Liver (tissue), 9 donors: Measurements from ENCODE around the gene COL15A1. TPM values are rescaled to one million over a fixed set of nuclear protein-coding genes. Genes with fewer than 3 reads are reported as not detected.

Source experiments
- DNase-seq: peaks from one replicate; pipeline ENCODE4 v3.0.0-alpha.2; 2017; ENCODE audit warnings: low spot score
- H3K27ac ChIP-seq, 2 donors: one replicate each; pipeline ENCODE4 v1.7.0; 2013; ENCODE audit warnings: inconsistent platforms in 2 of 2, low read length in 2 of 2, control low read depth in 1 of 2, low read depth in 1 of 2, mild to moderate bottlenecking in 1 of 2
- H3K27me3 ChIP-seq, 4 donors: one replicate each; pipeline versions ENCODE4 v1.6.1 to v1.7.0; 2013; ENCODE audit warnings: low read length in 3 of 4, inconsistent platforms in 1 of 4, mild to moderate bottlenecking in 1 of 4, moderate library complexity in 1 of 4; ENCODE audit not compliant: control insufficient read depth in 4 of 4, insufficient read depth in 4 of 4
- H3K36me3 ChIP-seq, 4 donors: one replicate each; pipeline versions ENCODE4 v1.6.1 to v1.7.0; 2013; ENCODE audit warnings: low read length in 3 of 4, mild to moderate bottlenecking in 3 of 4, low read depth in 1 of 4, moderate library complexity in 1 of 4; ENCODE audit not compliant: control insufficient read depth in 4 of 4, insufficient read depth in 3 of 4
- H3K4me1 ChIP-seq, 4 donors: one replicate each; pipeline versions ENCODE4 v1.6.1 to v1.7.0; 2013; ENCODE audit warnings: low read length in 3 of 4, mild to moderate bottlenecking in 3 of 4, moderate library complexity in 1 of 4; ENCODE audit not compliant: control insufficient read depth in 4 of 4, insufficient read depth in 4 of 4
- H3K4me3 ChIP-seq, 3 donors: one replicate each; pipeline versions ENCODE4 v1.6.1 to v1.7.0; 2013; ENCODE audit warnings: low read length in 3 of 3, control low read depth in 1 of 3, low read depth in 1 of 3, mild to moderate bottlenecking in 1 of 3
- H3K9ac ChIP-seq, 2 donors: one replicate each; pipeline ENCODE4 v1.7.0; 2013; ENCODE audit warnings: low read length in 2 of 2, mild to moderate bottlenecking in 2 of 2, moderate library complexity in 2 of 2, control low read depth in 1 of 2, low read depth in 1 of 2
- H3K9me3 ChIP-seq, 4 donors: one replicate each; pipeline versions ENCODE4 v1.6.1 to v1.7.0; 2013; ENCODE audit warnings: low read length in 3 of 4; ENCODE audit not compliant: control insufficient read depth in 4 of 4
- EGR1 ChIP-seq, 2 donors: IDR thresholded peaks; 2 replicates each; pipeline ENCODE4 v1.6.1; 2016 to 2018; ENCODE audit warnings: antibody characterized with exemption in 2 of 2, low read depth in 2 of 2
- FOXA1 ChIP-seq: IDR thresholded peaks from 2 replicates; pipeline ENCODE4 v1.6.1; 2016; ENCODE audit warnings: antibody characterized with exemption
- FOXA2 ChIP-seq: IDR thresholded peaks from 2 replicates; pipeline ENCODE4 v1.6.1; 2016; ENCODE audit warnings: antibody characterized with exemption
- GABPA ChIP-seq, 2 donors: IDR thresholded peaks in 1 of 2; conservative IDR thresholded peaks in 1 of 2; 2 replicates each; pipeline ENCODE4 v1.6.1; 2016; ENCODE audit warnings: antibody characterized with exemption in 2 of 2, mild to moderate bottlenecking in 1 of 2, moderate library complexity in 1 of 2
- HNF4A ChIP-seq, 2 donors: conservative IDR thresholded peaks; 2 replicates each; pipeline ENCODE4 v1.6.1; 2016; ENCODE audit warnings: antibody characterized with exemption in 2 of 2, mild to moderate bottlenecking in 2 of 2
- HNF4G ChIP-seq: IDR thresholded peaks from 2 replicates; pipeline ENCODE4 v1.6.1; 2016; ENCODE audit warnings: antibody characterized with exemption
- JUND ChIP-seq, 2 donors: IDR thresholded peaks; 2 replicates each; pipeline ENCODE4 v1.6.1; 2016; ENCODE audit warnings: antibody characterized with exemption in 2 of 2
- NR2F2 ChIP-seq: IDR thresholded peaks from 2 replicates; pipeline ENCODE4 v1.6.1; 2016; ENCODE audit warnings: antibody characterized with exemption
- RAD21 ChIP-seq, 2 donors: IDR thresholded peaks; 2 replicates each; pipeline ENCODE4 v1.6.1; 2016; ENCODE audit warnings: antibody characterized with exemption in 2 of 2, mild to moderate bottlenecking in 2 of 2
- RXRA ChIP-seq, 2 donors: IDR thresholded peaks; 2 replicates each; pipeline ENCODE4 v1.6.1; 2017 to 2018; ENCODE audit warnings: antibody characterized with exemption in 2 of 2, mild to moderate bottlenecking in 1 of 2
- SP1 ChIP-seq: IDR thresholded peaks from 2 replicates; pipeline ENCODE4 v1.6.1; 2018; ENCODE audit warnings: antibody characterized with exemption, mild to moderate bottlenecking
- TAF1 ChIP-seq: conservative IDR thresholded peaks from 2 replicates; pipeline ENCODE4 v1.6.1; 2016; ENCODE audit warnings: antibody characterized with exemption, mild to moderate bottlenecking
- YY1 ChIP-seq: IDR thresholded peaks from 2 replicates; pipeline ENCODE4 v1.6.1; 2016; ENCODE audit warnings: antibody characterized with exemption, mild to moderate bottlenecking
- WGBS: extraction: QIAGEN DNeasy Blood & Tissue Kit; methylation state at CpG from one replicate; pipeline ENCODE4 v1.1.7; 2013; 5-methylcytosine and 5-hydroxymethylcytosine counted together
- polyA plus RNA-seq, 2 donors: library from polyadenylated mRNA; stranded (reverse) in 1 of 2; unstranded in 1 of 2; fragments of 200-250 nt in 1 of 2; fragments of >200 nt in 1 of 2; fragmentation: Nextera tagmentation in 1 of 2; extraction: Ambion mirVana in 1 of 2; gene quantifications; one replicate each; pipeline versions ENCODE4 v1.2.1 to v1.2.3, GENCODE V29; 2013 to 2015
- total RNA-seq, 2 donors: library from RNA; depleted of rRNA; stranded (reverse); fragments of >200 nt; gene quantifications; one replicate each; pipeline ENCODE4 v1.2.3, GENCODE V29; 2014
- TF ChIP-seq, protein P1 (sequence below): IDR thresholded peaks from 2 replicates; pipeline ENCODE4 v1.6.1; 2016; ENCODE audit warnings: antibody characterized with exemption
- TF ChIP-seq, protein P2 (sequence below): IDR thresholded peaks from 2 replicates; pipeline ENCODE4 v1.6.1; 2016; ENCODE audit warnings: antibody characterized with exemption
- TF ChIP-seq, protein P3 (sequence below): IDR thresholded peaks from 2 replicates; pipeline ENCODE4 v1.6.1; 2016; ENCODE audit warnings: antibody characterized with exemption
- TF ChIP-seq, protein P4 (sequence below): fragments of 150-350 bp; IDR thresholded peaks from 2 replicates; pipeline ENCODE4 v1.5.1; 2017; ENCODE audit warnings: improper control_type of control experiment, low read depth, low read length; ENCODE audit not compliant: missing input control
- TF ChIP-seq, protein P5 (sequence below): IDR thresholded peaks from 2 replicates; pipeline ENCODE4 v1.6.1; 2016; ENCODE audit warnings: antibody characterized with exemption, mild to moderate bottlenecking
- donor health status: healthy.
- donor health status: healthy.
- donor health status: healthy.
- donor health status: healthy.
- donor health status: healthy.

The COL15A1 gene
- total and polyA plus RNA-seq, 4 donors, result 0.10 to 0.42 (median 0.24) TPM

DNA sequence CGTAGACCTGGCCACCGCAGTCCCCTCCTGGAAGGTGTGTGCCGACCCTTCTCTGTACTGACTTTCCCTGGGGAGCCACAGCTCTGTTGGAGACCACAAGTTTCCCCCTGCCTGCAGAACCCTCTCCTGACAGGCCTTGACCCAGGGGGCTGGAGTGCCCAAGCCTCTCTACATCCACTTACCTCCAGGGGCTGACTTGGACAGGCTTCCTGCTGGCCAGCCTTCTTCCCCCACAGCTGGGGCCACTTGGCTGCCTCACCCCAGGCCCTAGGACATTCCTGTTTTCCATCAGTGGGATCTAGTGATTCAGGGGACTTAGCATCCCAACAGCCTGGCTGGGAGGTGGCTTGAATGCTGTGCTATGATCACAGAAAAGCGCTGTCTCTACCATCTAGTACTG, 23.6 kb downstream of the COL15A1 start:
- H3K36me3 ChIP-seq, result no peaks in the 10 kb centered on the region
- H3K4me1 ChIP-seq, result no peaks in the 10 kb centered on the region
- H3K9ac ChIP-seq, result no peak overlapping the region
- 96% methylated on average over 4 of the region's 4 CpGs for WGBS
- H3K27ac ChIP-seq, result no peak overlapping the region
- H3K9me3 ChIP-seq, result no peaks in the 10 kb centered on the region
- TF ChIP-seq, protein P1, sequence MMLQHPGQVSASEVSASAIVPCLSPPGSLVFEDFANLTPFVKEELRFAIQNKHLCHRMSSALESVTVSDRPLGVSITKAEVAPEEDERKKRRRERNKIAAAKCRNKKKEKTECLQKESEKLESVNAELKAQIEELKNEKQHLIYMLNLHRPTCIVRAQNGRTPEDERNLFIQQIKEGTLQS, result no peak
- TF ChIP-seq RXRA (IDR thresholded peaks at IDR 0.05), result no peak
- H3K4me3 ChIP-seq, result no peak overlapping the region
- DNase-seq, result no peak
- H3K27me3 ChIP-seq, result no peaks in the 10 kb centered on the region

DNA sequence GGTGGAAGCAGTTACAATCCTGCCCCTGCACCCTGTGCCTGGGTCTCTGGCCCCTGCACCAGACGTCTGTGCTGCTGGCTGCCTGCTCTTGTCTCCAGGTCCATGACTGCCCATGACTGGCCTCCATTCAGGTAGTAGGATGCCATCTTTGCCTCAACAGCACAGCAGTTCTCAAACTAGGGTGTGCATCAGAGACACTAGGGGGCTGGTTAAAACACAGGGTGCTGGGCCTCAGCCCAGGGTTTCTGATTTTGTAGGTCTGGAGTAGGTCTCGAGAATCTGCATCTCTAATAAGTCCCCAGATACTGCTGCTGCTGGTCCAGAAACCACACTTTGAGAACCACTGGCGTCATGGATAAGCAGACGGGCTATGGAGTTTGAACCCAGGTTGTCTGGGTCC, 24.0 kb downstream of the COL15A1 start:
- Histone ChIP-seq H3K9me3 (no peaks in the 10 kb centered on the region), H3K9ac (no peak overlapping the region), H3K27me3 (no peaks in the 10 kb centered on the region), H3K36me3 (no peaks in the 10 kb centered on the region), H3K27ac (no peak overlapping the region), H3K4me1 (no peaks in the 10 kb centered on the region), H3K4me3 (no peak overlapping the region)
- 91% methylated on average over 4 of the region's 4 CpGs for WGBS
- TF ChIP-seq EGR1 (IDR thresholded peaks at IDR 0.05; ENCODE audit: low read depth in 2 of 2) (no peak), TAF1 (no peak), RXRA (IDR thresholded peaks at IDR 0.05) (no peak), FOXA1 (no peak), HNF4G (no peak), SP1 (no peak), HNF4A (conservative IDR thresholded peaks at IDR 0.05) (no peak), JUND (IDR thresholded peaks at IDR 0.05) (no peak), FOXA2 (no peak), YY1 (no peak)
- TF ChIP-seq, protein P2, sequence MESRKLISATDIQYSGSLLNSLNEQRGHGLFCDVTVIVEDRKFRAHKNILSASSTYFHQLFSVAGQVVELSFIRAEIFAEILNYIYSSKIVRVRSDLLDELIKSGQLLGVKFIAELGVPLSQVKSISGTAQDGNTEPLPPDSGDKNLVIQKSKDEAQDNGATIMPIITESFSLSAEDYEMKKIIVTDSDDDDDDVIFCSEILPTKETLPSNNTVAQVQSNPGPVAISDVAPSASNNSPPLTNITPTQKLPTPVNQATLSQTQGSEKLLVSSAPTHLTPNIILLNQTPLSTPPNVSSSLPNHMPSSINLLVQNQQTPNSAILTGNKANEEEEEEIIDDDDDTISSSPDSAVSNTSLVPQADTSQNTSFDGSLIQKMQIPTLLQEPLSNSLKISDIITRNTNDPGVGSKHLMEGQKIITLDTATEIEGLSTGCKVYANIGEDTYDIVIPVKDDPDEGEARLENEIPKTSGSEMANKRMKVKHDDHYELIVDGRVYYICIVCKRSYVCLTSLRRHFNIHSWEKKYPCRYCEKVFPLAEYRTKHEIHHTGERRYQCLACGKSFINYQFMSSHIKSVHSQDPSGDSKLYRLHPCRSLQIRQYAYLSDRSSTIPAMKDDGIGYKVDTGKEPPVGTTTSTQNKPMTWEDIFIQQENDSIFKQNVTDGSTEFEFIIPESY, result no peak
- DNase-seq, result no peak

DNA sequence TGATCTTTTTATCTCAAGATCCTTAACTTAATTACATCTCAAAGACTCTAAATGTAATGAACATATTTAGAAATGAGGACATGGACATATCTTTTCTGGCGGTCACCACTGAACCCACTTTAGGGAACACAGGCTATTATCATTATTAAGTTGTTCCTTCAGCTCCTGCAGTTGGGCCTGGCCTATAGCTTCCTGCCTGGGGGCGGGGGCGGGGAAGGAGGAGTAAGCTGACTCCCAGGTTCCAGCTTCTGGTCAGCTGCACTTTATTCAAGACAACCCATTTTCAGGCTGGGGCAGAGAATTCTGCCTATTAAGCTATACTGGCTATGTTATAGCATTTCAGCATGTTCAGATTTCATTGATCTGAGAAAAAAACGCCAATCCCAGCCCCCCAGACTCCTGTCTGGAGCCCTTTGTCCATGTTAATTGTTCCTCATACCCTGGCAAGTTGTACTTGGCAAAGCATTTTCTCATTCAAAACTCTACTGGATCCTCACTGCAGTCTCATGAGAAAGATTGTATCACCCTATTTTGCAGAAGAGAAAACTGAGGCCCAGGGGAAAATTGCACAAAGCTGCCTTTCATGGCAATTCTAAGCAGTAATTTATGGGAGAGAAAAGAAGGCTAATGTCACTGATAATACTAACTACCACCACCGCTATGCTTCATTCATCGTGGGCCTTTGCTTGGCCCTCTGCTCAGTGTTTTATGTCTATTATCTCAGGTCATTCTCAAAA, 25.1 kb downstream of the COL15A1 start:
- no peak for DNase-seq
- no peaks in the 10 kb centered on the region for H3K27me3 ChIP-seq
- H3K9ac ChIP-seq, result no peak overlapping the region
- H3K9me3 ChIP-seq, result no peaks in the 10 kb centered on the region
- H3K36me3 ChIP-seq, result no peaks in the 10 kb centered on the region
- WGBS, result 86% methylated on average over 6 of the region's 6 CpGs
- TF ChIP-seq, protein P3, sequence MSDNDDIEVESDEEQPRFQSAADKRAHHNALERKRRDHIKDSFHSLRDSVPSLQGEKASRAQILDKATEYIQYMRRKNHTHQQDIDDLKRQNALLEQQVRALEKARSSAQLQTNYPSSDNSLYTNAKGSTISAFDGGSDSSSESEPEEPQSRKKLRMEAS, result no peak
- TF ChIP-seq TAF1 (no peak), YY1 (no peak), FOXA2 (no peak), RXRA (IDR thresholded peaks at IDR 0.05) (no peak), RAD21 (IDR thresholded peaks at IDR 0.05) (no peak), GABPA (IDR thresholded peaks at IDR 0.05 in 1 of 2, conservative IDR thresholded peaks at IDR 0.05 in 1 of 2) (no peak), HNF4G (no peak), EGR1 (IDR thresholded peaks at IDR 0.05; ENCODE audit: low read depth in 2 of 2) (no peak), NR2F2 (no peak), FOXA1 (no peak), JUND (IDR thresholded peaks at IDR 0.05) (no peak), SP1 (no peak)
- TF ChIP-seq, protein P4, sequence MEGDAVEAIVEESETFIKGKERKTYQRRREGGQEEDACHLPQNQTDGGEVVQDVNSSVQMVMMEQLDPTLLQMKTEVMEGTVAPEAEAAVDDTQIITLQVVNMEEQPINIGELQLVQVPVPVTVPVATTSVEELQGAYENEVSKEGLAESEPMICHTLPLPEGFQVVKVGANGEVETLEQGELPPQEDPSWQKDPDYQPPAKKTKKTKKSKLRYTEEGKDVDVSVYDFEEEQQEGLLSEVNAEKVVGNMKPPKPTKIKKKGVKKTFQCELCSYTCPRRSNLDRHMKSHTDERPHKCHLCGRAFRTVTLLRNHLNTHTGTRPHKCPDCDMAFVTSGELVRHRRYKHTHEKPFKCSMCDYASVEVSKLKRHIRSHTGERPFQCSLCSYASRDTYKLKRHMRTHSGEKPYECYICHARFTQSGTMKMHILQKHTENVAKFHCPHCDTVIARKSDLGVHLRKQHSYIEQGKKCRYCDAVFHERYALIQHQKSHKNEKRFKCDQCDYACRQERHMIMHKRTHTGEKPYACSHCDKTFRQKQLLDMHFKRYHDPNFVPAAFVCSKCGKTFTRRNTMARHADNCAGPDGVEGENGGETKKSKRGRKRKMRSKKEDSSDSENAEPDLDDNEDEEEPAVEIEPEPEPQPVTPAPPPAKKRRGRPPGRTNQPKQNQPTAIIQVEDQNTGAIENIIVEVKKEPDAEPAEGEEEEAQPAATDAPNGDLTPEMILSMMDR, result no peak
- TF ChIP-seq, protein P5, sequence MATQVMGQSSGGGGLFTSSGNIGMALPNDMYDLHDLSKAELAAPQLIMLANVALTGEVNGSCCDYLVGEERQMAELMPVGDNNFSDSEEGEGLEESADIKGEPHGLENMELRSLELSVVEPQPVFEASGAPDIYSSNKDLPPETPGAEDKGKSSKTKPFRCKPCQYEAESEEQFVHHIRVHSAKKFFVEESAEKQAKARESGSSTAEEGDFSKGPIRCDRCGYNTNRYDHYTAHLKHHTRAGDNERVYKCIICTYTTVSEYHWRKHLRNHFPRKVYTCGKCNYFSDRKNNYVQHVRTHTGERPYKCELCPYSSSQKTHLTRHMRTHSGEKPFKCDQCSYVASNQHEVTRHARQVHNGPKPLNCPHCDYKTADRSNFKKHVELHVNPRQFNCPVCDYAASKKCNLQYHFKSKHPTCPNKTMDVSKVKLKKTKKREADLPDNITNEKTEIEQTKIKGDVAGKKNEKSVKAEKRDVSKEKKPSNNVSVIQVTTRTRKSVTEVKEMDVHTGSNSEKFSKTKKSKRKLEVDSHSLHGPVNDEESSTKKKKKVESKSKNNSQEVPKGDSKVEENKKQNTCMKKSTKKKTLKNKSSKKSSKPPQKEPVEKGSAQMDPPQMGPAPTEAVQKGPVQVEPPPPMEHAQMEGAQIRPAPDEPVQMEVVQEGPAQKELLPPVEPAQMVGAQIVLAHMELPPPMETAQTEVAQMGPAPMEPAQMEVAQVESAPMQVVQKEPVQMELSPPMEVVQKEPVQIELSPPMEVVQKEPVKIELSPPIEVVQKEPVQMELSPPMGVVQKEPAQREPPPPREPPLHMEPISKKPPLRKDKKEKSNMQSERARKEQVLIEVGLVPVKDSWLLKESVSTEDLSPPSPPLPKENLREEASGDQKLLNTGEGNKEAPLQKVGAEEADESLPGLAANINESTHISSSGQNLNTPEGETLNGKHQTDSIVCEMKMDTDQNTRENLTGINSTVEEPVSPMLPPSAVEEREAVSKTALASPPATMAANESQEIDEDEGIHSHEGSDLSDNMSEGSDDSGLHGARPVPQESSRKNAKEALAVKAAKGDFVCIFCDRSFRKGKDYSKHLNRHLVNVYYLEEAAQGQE, result no peak
- TF ChIP-seq, protein P1, result no peak
- H3K27ac ChIP-seq, result no peak overlapping the region
- H3K4me3 ChIP-seq, result no peak overlapping the region
- no peaks in the 10 kb centered on the region for H3K4me1 ChIP-seq
